Aorta (tissue), 5 donors: ENCODE data around the gene BUB1B. TPM values are rescaled to one million over a fixed set of nuclear protein-coding genes. Genes with fewer than 3 reads are reported as not detected.
A peak's percentile ranks its signal among the peaks of the same experiment; 100 is the strongest.

Experiments
- ATAC-seq: fragments of 200-7000 bp; cut with Tn5 transposase; one replicate; pipeline ENCODE4 v1.9.1; 2022; ENCODE audit warnings: moderate library complexity; ENCODE audit not compliant: low FRiP score
- DNase-seq, 2 donors: peaks; one replicate each; pipeline ENCODE4 v3.0.0-alpha.2; 2020
- H3K27ac ChIP-seq, 2 donors: one replicate each; pipeline ENCODE4 v1.5.1; 2013; ENCODE audit warnings: low read length in 2 of 2, mild to moderate bottlenecking in 2 of 2, moderate library complexity in 2 of 2, control low read depth in 1 of 2, inconsistent platforms in 1 of 2, low read depth in 1 of 2
- H3K27me3 ChIP-seq, 2 donors: one replicate each; pipeline ENCODE4 v1.6.1; 2013; ENCODE audit warnings: control low read depth in 1 of 2, low read length in 1 of 2, mild to moderate bottlenecking in 1 of 2, moderate library complexity in 1 of 2; ENCODE audit not compliant: insufficient read depth in 2 of 2, control insufficient read depth in 1 of 2
- H3K36me3 ChIP-seq, 2 donors: one replicate each; pipeline ENCODE4 v1.6.1; 2013; ENCODE audit warnings: control low read depth in 1 of 2, low read length in 1 of 2, mild to moderate bottlenecking in 1 of 2; ENCODE audit not compliant: insufficient read depth in 2 of 2, control insufficient read depth in 1 of 2
- H3K4me1 ChIP-seq, 2 donors: one replicate each; pipeline ENCODE4 v1.6.1; 2013; ENCODE audit warnings: low read length in 2 of 2, control low read depth in 1 of 2, mild to moderate bottlenecking in 1 of 2, moderate library complexity in 1 of 2; ENCODE audit not compliant: insufficient read depth in 2 of 2, control insufficient read depth in 1 of 2
- H3K4me3 ChIP-seq, 2 donors: one replicate each; pipeline ENCODE4 v1.5.1; 2013; ENCODE audit warnings: low read length in 2 of 2, control low read depth in 1 of 2, mild to moderate bottlenecking in 1 of 2
- H3K9me3 ChIP-seq: one replicate; pipeline ENCODE4 v1.6.1; 2013; ENCODE audit warnings: mild to moderate bottlenecking, low read length; ENCODE audit not compliant: control insufficient read depth
- WGBS, 2 donors: extraction: QIAGEN DNeasy Blood & Tissue Kit; methylation state at CpG; one replicate each; pipeline ENCODE4 v1.1.7; 2013; 5-methylcytosine and 5-hydroxymethylcytosine counted together
- intact Hi-C, 2 donors: fragments of 100-400 bp; cut with DNase I; formaldehyde crosslinking; loops; one replicate each; pipeline versions ENCODE4 v1.14.2 to v1.15.0; 2022
- polyA plus RNA-seq, 2 donors: library from polyadenylated mRNA; stranded (reverse); fragments of 200-250 nt; gene quantifications; one replicate each; pipeline ENCODE4 v1.2.3, GENCODE V29; 2013
- total RNA-seq, 2 donors: library from RNA; stranded (reverse); fragmentation: NEBNext Ultra II Directional; extraction: Animal tissue kit (Norgen Biotek cat#: 25700); gene quantifications; one replicate each; pipeline ENCODE4 v1.2.1, GENCODE V29; 2021
- donor health status: healthy with polysubstance abuse.
- donor health status: Bipolar disorder and iron deficiency.
- donor health status: DM: no; HTN: no; CAD: no.
- donor health status: DM: no; HTN: no; CAD: no.
- donor health status: DM: yes; HTN: yes; CAD: no.

BUB1B gene
- total and polyA plus RNA-seq, 4 donors: 0.51 to 5.0 (median 1.9) TPM

GRCh38 chr15:40190591-40190990 is 29.7 kb downstream of the BUB1B start:
- no peak for ATAC-seq

GRCh38 chr15:40192942-40193341 is 32.1 kb downstream of the BUB1B start:
- H3K27me3 ChIP-seq: no peaks in the 10 kb centered on the region
- H3K36me3 ChIP-seq: no peaks in the 10 kb centered on the region
- no peak overlapping the region for H3K4me3 ChIP-seq
- no peak overlapping the region for H3K27ac ChIP-seq
- intact Hi-C loops: no loop called here
- no peaks in the 10 kb centered on the region for H3K4me1 ChIP-seq
- H3K9me3 ChIP-seq: no peaks in the 10 kb centered on the region
- 8 to 18% methylated on average over 1 of the region's 1 CpG for WGBS, 2 donors
- ATAC-seq (no peak), DNase-seq (no peak)

More at GRCh38 chr15:40190591-40190990, 29.7 kb downstream of the BUB1B start:
- 89 to 94% methylated on average over 6 of the region's 6 CpGs for WGBS, 2 donors
- no peaks in the 10 kb centered on the region for H3K36me3 ChIP-seq
- intact Hi-C loops: no loop called here
- no peak for DNase-seq
- no peaks in the 10 kb centered on the region for H3K9me3 ChIP-seq
- no peaks in the 10 kb centered on the region for H3K27me3 ChIP-seq
- no peak overlapping the region for H3K27ac ChIP-seq
- no peaks in the 10 kb centered on the region for H3K4me1 ChIP-seq
- H3K4me3 ChIP-seq: no peak overlapping the region

- no peaks in the 10 kb centered on the region for H3K36me3 ChIP-seq
- WGBS, 2 donors: 92 to 96% methylated on average over 1 of the region's 1 CpG
- no peak overlapping the region for H3K4me3 ChIP-seq
- no peaks in the 10 kb centered on the region for H3K27me3 ChIP-seq
- ATAC-seq (no peak), DNase-seq (no peak)
- no peak overlapping the region for H3K27ac ChIP-seq
- no peaks in the 10 kb centered on the region for H3K9me3 ChIP-seq
- no peaks in the 10 kb centered on the region for H3K4me1 ChIP-seq
- intact Hi-C loops: no loop called here
Observed at GRCh38 chr15:40197434-40197833, 36.6 kb downstream of the BUB1B start.

GRCh38 chr15:40198355-40199085 is 37.7 kb downstream of the BUB1B start:
- H3K4me3 ChIP-seq: no peak overlapping the region
- no peaks in the 10 kb centered on the region for H3K4me1 ChIP-seq
- no peak for DNase-seq
- no peak for ATAC-seq
- H3K36me3 ChIP-seq: no peaks in the 10 kb centered on the region
- intact Hi-C loops: no loop called here
- H3K27me3 ChIP-seq: no peaks in the 10 kb centered on the region
- no peak overlapping the region for H3K27ac ChIP-seq
- no peaks in the 10 kb centered on the region for H3K9me3 ChIP-seq
- 96 to 100% methylated on average over 1 of the region's 1 CpG for WGBS, 2 donors

GRCh38 chr15:40204100-40204499 is 43.2 kb downstream of the BUB1B start:
- intact Hi-C loops: no loop called here
- no peaks in the 10 kb centered on the region for H3K27me3 ChIP-seq
- no peaks in the 10 kb centered on the region for H3K4me1 ChIP-seq
- no peak overlapping the region for H3K4me3 ChIP-seq
- no peak overlapping the region for H3K27ac ChIP-seq
- DNase-seq (no peak), ATAC-seq (no peak)
- 61 to 65% methylated on average over 1 of the region's 1 CpG for WGBS, 2 donors
- no peaks in the 10 kb centered on the region for H3K36me3 ChIP-seq
- H3K9me3 ChIP-seq: no peaks in the 10 kb centered on the region

GRCh38 chr15:40217166-40217824 is 56.4 kb downstream of the BUB1B start:
- H3K4me3 ChIP-seq: no peak overlapping the region
- no peak for DNase-seq
- H3K4me1 ChIP-seq: no peaks in the 10 kb centered on the region
- no peaks in the 10 kb centered on the region for H3K36me3 ChIP-seq
- H3K27me3 ChIP-seq: no peaks in the 10 kb centered on the region
- 49 to 51% methylated on average over 6 of the region's 6 CpGs for WGBS, 2 donors
- no peaks in the 10 kb centered on the region for H3K9me3 ChIP-seq
- peak; percentile 86 for ATAC-seq
- intact Hi-C loops: loop anchor here (1.0 to 10.0 kb wide), 5 partner anchors 57 to 205 kb away; no protein-coding TSS in a partner anchor
- no peak overlapping the region for H3K27ac ChIP-seq

- no peak for DNase-seq
- no peaks in the 10 kb centered on the region for H3K36me3 ChIP-seq
- no peaks in the 10 kb centered on the region for H3K9me3 ChIP-seq
- no peaks in the 10 kb centered on the region for H3K4me1 ChIP-seq
- 94 to 98% methylated on average over 1 of the region's 1 CpG for WGBS, 2 donors
- H3K27ac ChIP-seq: no peak overlapping the region
- no peaks in the 10 kb centered on the region for H3K27me3 ChIP-seq
- intact Hi-C loops: loop anchor here (5.0 to 10.0 kb wide), 3 partner anchors 172 to 202 kb away; no protein-coding TSS in a partner anchor
- H3K4me3 ChIP-seq: no peak overlapping the region
- ATAC-seq: no peak
Observed at GRCh38 chr15:40219801-40220200, 58.9 kb downstream of the BUB1B start.

- Histone ChIP-seq H3K4me3 (no peak overlapping the region), H3K36me3 (no peaks in the 10 kb centered on the region), H3K9me3 (no peaks in the 10 kb centered on the region), H3K27me3 (no peaks in the 10 kb centered on the region), H3K27ac (no peak overlapping the region), H3K4me1 (no peaks in the 10 kb centered on the region)
- intact Hi-C loops: no loop called here
- 93 to 96% methylated on average over 6 of the region's 6 CpGs for WGBS, 2 donors
- ATAC-seq (no peak), DNase-seq (no peak)
Observed at GRCh38 chr15:40222131-40222530, 61.3 kb downstream of the BUB1B start.

GRCh38 chr15:40226736-40227135 is 65.9 kb downstream of the BUB1B start:
- intact Hi-C loops: no loop called here
- no peaks in the 10 kb centered on the region for H3K9me3 ChIP-seq
- no peaks in the 10 kb centered on the region for H3K36me3 ChIP-seq
- ATAC-seq (no peak), DNase-seq (no peak)
- H3K27me3 ChIP-seq: no peaks in the 10 kb centered on the region
- no peaks in the 10 kb centered on the region for H3K4me1 ChIP-seq
- H3K4me3 ChIP-seq: no peak overlapping the region
- no peak overlapping the region for H3K27ac ChIP-seq
